NK-92 treated with Interleukin-12 subunit alpha and Interleukin-12 subunit beta, amount 100 ng/mL, for 24 hours (cell line): Measurements from ENCODE around the gene CANT1.
"Not testable (repeated sequence)": the region's sequence is repeated elsewhere in the genome, so short reads cannot be mapped to it uniquely, and the experiment has no call there.

Source experiments
- DNase-seq: peaks from one replicate; lab custom pipeline; 2025; lab: John Stamatoyannopoulos, UW

Gene CANT1

GRCh38 chr17:78976907-78977680 is 32.5 kb downstream of the CANT1 start:
- DNase-seq: no peak

GRCh38 chr17:78974635-78975591 is 34.7 kb downstream of the CANT1 start:
- DNase-seq: no peak

- no peak for DNase-seq
Measured at GRCh38 chr17:78973792-78974520, 35.6 kb downstream of the CANT1 start.

- no peak for DNase-seq
Measured at GRCh38 chr17:78973196-78973595, 36.4 kb downstream of the CANT1 start.

GRCh38 chr17:78972507-78973105 is 37.0 kb downstream of the CANT1 start:
- DNase-seq: no peak

GRCh38 chr17:78971756-78972506 is 37.6 kb downstream of the CANT1 start:
- no peak for DNase-seq

GRCh38 chr17:78970834-78971755 is 38.5 kb downstream of the CANT1 start:
- DNase-seq: peak; percentile 36

GRCh38 chr17:78969865-78970264 is 39.7 kb downstream of the CANT1 start:
- no peak for DNase-seq

- DNase-seq: no peak
Measured at GRCh38 chr17:78967782-78968362, 41.7 kb downstream of the CANT1 start.

GRCh38 chr17:78966910-78967600 is 42.5 kb downstream of the CANT1 start:
- DNase-seq: no peak

- DNase-seq: no peak
Measured at GRCh38 chr17:78966123-78966813, 43.3 kb downstream of the CANT1 start.

GRCh38 chr17:78965491-78965924 is 44.1 kb downstream of the CANT1 start:
- no peak for DNase-seq

- DNase-seq: no peak
Measured at GRCh38 chr17:78963378-78963777, 46.2 kb downstream of the CANT1 start.

GRCh38 chr17:78962984-78963348 is 46.6 kb downstream of the CANT1 start:
- not testable (repeated sequence) for DNase-seq

- DNase-seq: no peak
Measured at GRCh38 chr17:78962345-78962983, 47.1 kb downstream of the CANT1 start.

GRCh38 chr17:78961571-78961970 is 48.0 kb downstream of the CANT1 start:
- no peak for DNase-seq

GRCh38 chr17:78960928-78961327 is 48.6 kb downstream of the CANT1 start:
- no peak for DNase-seq

GRCh38 chr17:78959803-78960202 is 49.8 kb downstream of the CANT1 start:
- DNase-seq: no peak
